ENCODE measurements around the gene HOXD11. TPM values are rescaled to one million over a fixed set of nuclear protein-coding genes. Genes with fewer than 3 reads are reported as not detected.

HOXD11 gene
- total RNA-seq, 2 experiments from 2014 or later, result not detected

GRCh38 chr2:176104316-176105077, 2.6 kb upstream of the HOXD11 start:
- Histone ChIP-seq H2AFZ (ENCODE audit: low read length) (no peak overlapping the region), H3K79me2 (ENCODE audit: insufficient read depth, low read depth, low read length) (no peaks in the 10 kb centered on the region), H3K36me3 (ENCODE audit: insufficient read depth, low read length) (no peaks in the 10 kb centered on the region), H4K20me1 (ENCODE audit: insufficient read depth, low read length) (no peaks in the 10 kb centered on the region), H3K4me2 (ENCODE audit: low read length) (no peak overlapping the region), H3K4me1 (ENCODE audit: insufficient read depth, low read length, poor library complexity, severe bottlenecking) (no peaks in the 10 kb centered on the region), H3K27ac (ENCODE audit: low read depth, low read length, poor library complexity, severe bottlenecking) (no peak overlapping the region), H3K4me3 (ENCODE audit: low read depth, low read length, poor library complexity, severe bottlenecking) (no peak overlapping the region), H3K9me3 (ENCODE audit: low read length) (no peaks in the 10 kb centered on the region), H3K9me2 (ENCODE audit: insufficient read depth, low read length) (no peaks in the 10 kb centered on the region)
- no peak for DNase-seq (ENCODE audit: low spot score)
- ChIA-PET POLR2A (interaction anchor here (0.7 kb wide), 1 partner anchor 207 kb away, joined by 4 read pairs; no protein-coding TSS in a partner anchor), CTCF (ENCODE audit: unreplicated experiment) (no interaction called here)
- intact Hi-C loops (cut with micrococcal nuclease; ENCODE audit: unreplicated experiment), result no loop called here
- no peak for TF ChIP-seq EZH2phosphoT487 (IDR thresholded peaks at IDR 0.05; ENCODE audit: borderline replicate concordance, low read depth, low read length)
- TF ChIP-seq CTCF (conservative IDR thresholded peaks at IDR 0.05; ENCODE audit: low read length), result no peak
- no TSS peak for BruUV-seq (replicated peaks)

GRCh38 chr2:176105078-176105729, 1.9 kb upstream of the HOXD11 start:
- H4K20me1 ChIP-seq (ENCODE audit: insufficient read depth, low read length), result no peaks in the 10 kb centered on the region
- ChIA-PET CTCF (ENCODE audit: unreplicated experiment) (no interaction called here), POLR2A (no interaction called here)
- no peak for DNase-seq (ENCODE audit: low spot score)
- no peaks in the 10 kb centered on the region for H3K79me2 ChIP-seq (ENCODE audit: insufficient read depth, low read depth, low read length)
- BruUV-seq (replicated peaks), result no TSS peak
- H3K4me1 ChIP-seq (ENCODE audit: insufficient read depth, low read length, poor library complexity, severe bottlenecking), result no peaks in the 10 kb centered on the region
- H3K36me3 ChIP-seq (ENCODE audit: insufficient read depth, low read length), result no peaks in the 10 kb centered on the region
- H2AFZ ChIP-seq (ENCODE audit: low read length), result no peak overlapping the region
- H3K4me3 ChIP-seq (ENCODE audit: low read depth, low read length, poor library complexity, severe bottlenecking), result no peak overlapping the region
- H3K4me2 ChIP-seq (ENCODE audit: low read length), result no peak overlapping the region
- H3K9me3 ChIP-seq (ENCODE audit: low read length), result no peaks in the 10 kb centered on the region
- intact Hi-C loops (cut with micrococcal nuclease; ENCODE audit: unreplicated experiment), result no loop called here
- TF ChIP-seq EZH2phosphoT487 (IDR thresholded peaks at IDR 0.05; ENCODE audit: borderline replicate concordance, low read depth, low read length) (no peak), CTCF (conservative IDR thresholded peaks at IDR 0.05; ENCODE audit: low read length) (no peak)
- no peak overlapping the region for H3K27ac ChIP-seq (ENCODE audit: low read depth, low read length, poor library complexity, severe bottlenecking)
- H3K9me2 ChIP-seq (ENCODE audit: insufficient read depth, low read length), result no peaks in the 10 kb centered on the region
